NCI-H748 (cell line): ENCODE measurements around the gene DLGAP3.
"Not testable (repeated sequence)": the region's sequence is repeated elsewhere in the genome, so short reads cannot be mapped to it uniquely, and the experiment has no call there.

ENCODE experiments used
- DNase-seq: peaks from one replicate; lab custom pipeline; 2025; ENCODE audit not compliant: unreplicated experiment; lab: John Stamatoyannopoulos, UW

DLGAP3 gene

GRCh38 chr1:34842952-34843371 is 86.5 kb downstream of the DLGAP3 start:
- DNase-seq = no peak

- no peak for DNase-seq
These were observed 87.4 kb downstream of the DLGAP3 start for GRCh38 chr1:34842073-34842472.

- no peak for DNase-seq
These were observed 89.0 kb downstream of the DLGAP3 start for GRCh38 chr1:34840426-34840825.

GRCh38 chr1:34839526-34840305 is 89.7 kb downstream of the DLGAP3 start:
- no peak for DNase-seq

- DNase-seq = no peak
These were observed 95.7 kb downstream of the DLGAP3 start for GRCh38 chr1:34833711-34834110.

DNA sequence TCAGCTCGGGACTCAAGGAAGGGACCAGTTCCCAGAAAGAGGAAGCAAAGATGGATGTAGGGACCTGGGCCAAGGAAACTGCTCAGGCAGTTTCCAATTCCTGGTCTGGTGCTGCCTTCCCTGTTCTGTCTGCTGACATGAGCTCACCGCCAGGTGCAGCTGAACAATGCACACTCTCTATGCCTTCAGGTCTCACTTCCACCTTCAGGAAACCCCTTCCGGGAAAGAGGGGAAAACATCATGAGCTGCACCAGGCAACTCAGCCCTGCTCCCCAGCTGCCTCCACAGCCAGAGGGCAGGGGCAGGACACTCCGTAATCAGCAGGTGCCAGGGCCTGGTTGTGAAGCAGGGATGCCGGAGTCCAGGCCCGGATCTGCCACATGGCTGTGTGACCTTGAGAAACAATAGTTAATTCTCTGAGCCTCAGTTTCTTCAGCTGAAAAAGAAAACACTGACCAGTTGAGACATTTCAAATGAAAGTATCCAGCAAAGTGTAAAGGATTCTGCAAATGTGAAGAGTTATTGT is 97.7 kb downstream of the DLGAP3 start:
- no peak for DNase-seq

DNA sequence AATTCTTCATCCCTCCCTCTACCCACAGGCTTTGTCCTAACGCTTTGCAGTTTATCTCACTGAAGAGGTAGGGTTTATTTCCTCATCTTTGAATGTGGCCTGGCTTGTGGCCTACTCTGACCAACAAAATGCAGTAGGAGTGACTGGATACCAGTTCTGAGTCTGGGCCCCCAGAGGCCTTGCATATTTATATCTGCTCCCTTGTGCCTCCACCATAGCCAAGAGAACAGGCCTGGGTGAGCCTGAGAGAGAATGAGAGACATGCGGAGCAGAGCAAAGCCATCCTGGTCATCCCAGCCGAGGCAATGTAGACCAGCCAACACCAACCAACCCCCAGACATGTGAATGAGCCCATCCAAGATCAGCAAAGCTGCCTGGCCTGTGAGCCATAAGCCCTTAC is 100.2 kb downstream of the DLGAP3 start:
- DNase-seq = no peak

DNA sequence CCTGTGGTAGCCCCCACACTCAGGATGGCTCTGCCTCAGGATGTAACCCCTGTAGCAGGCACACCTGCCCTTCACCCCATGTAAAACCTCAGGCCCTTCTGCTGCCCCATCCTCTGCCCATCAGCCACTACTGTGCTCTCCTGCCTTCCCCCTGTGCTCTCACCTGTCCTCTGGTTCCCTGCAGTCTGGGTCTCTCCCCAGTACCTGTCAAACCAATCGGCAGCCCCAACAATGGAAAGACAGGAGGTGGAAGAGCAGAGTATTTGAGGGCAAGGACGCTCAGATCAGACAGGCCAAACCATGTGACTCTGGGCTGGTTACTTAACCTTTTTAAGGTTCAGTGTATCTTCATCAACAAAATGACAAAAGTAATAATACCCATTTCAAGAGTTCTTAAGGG is 100.8 kb downstream of the DLGAP3 start:
- DNase-seq = no peak

DNA sequence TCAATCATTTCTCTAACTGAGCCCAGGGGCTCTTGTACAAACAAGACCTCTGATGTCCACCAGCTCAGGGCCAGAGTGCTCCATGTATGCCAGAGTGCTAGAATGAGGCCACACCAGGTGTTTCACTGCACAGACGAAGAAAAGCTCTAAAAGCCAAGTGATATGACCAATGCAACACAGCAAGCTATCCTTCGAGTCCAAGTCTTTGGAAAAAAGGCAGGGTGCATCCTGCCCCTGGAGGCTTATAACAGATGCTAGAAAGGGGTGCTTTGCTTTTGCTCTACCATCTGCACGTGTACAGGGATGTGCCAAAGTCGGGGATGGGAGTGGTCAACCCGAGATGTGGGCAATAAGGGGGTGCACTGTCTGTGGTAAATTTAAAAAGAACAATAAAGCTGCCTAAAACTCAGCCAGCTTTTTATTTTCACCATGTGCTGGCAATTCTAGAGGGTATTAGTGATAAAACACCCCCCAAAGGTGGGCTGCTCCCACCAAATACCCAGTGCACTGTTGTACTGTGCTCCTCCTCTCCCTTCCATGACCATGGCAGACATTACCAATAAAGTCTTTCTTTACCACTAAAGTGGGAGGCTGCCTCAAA is 102.0 kb downstream of the DLGAP3 start:
- DNase-seq = no peak

GRCh38 chr1:34825455-34826091 is 103.9 kb downstream of the DLGAP3 start:
- DNase-seq = peak; percentile 33

- DNase-seq = no peak
These were observed 104.5 kb downstream of the DLGAP3 start for GRCh38 chr1:34824817-34825454.

DNA sequence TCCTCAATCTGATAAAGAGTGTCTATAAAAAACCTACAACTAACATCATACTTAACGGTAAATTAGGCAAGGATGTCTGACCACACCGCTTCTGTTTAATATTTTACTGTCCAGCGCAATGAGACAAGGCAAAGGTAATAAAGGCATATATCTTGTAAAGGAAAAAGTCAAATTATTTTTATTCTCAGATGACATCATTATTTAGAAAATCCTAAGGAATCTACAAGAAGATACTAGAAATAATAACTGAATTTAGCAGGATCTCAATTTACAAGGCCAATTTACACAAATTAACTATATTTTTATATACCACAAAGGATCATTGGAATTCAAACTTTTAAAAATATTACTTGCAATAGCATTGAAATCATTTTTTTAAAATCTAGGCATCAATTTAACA is 107.2 kb downstream of the DLGAP3 start:
- DNase-seq = no peak

DNA sequence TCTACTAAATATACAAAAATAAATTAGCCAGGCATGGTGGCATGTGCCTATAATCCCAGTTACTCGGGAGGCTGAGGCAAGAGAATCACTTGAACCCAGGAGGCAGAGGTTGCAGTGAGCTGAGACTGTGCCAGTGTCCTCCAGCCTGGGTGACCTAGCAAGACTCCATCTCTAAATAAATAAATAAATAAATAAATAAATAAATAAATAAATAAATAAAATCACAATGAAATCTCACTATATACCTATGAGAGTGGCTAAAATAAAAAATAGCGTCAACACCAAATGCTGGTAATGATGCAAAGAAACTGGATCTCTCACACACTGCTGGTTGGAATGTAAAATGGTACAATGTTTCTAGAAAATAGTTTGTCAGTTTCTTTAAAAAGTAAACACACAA is 110.6 kb downstream of the DLGAP3 start:
- not testable (repeated sequence) for DNase-seq

GRCh38 chr1:34816778-34817177 is 112.7 kb downstream of the DLGAP3 start:
- DNase-seq = no peak

- DNase-seq = no peak
These were observed 113.1 kb downstream of the DLGAP3 start for GRCh38 chr1:34816332-34816731.
